HCT116 (cell line): ENCODE results near the gene SEMA4D. TPM values are rescaled to one million over a fixed set of nuclear protein-coding genes. Genes with fewer than 3 reads are reported as not detected.
"Not testable (repeated sequence)": the region's sequence is repeated elsewhere in the genome, so short reads cannot be mapped to it uniquely, and the experiment has no call there.

Experiments used
- ATAC-seq: fragments of 200-7000 bp; cut with Tn5 transposase; 2 replicates; pipeline ENCODE4 v1.9.1; 2020; ENCODE audit warnings: mild to moderate bottlenecking, moderate library complexity
- BruUV-seq: library from RNA; stranded (reverse); fragments of 400-500 nt; replicated peaks from 2 replicates; lab custom pipeline; 2021; lab: Mats Ljungman, UMichigan
- CTCF ChIA-PET: fragments of 300-600 bp; sonication (Branson Sonifier 250); formaldehyde crosslinking; loops from one replicate; lab custom pipeline; 2021; ENCODE audit warnings: antibody characterized with exemption; lab: Charles Lee
- POLR2A ChIA-PET: fragments of 300-600, 350-600 bp; sonication (Branson Sonifier 250); formaldehyde crosslinking; loops from one replicate; lab custom pipeline; 2021; ENCODE audit warnings: antibody characterized with exemption; lab: Charles Lee
- RAD21 ChIA-PET, 2 experiments: fragments of 300-600 bp; sonication (Branson Sonifier 250); formaldehyde crosslinking; loops; one replicate each; lab custom pipeline; 2023; ENCODE audit warnings: low total read pairs in 2 of 2; ENCODE audit not compliant: uncharacterized antibody in 2 of 2, unreplicated experiment in 2 of 2, low non-redundant PET in 1 of 2; lab: Charles Lee
- DNase-seq: peaks from one replicate; pipeline ENCODE4 v3.0.0-alpha.2; 2010; ENCODE audit warnings: low read depth, low spot score
- H2AFZ ChIP-seq: fragments of 200-600 bp; shearing (Covaris generic), sonication (generic); 2 replicates; pipeline ENCODE4 v1.6.1; 2017; ENCODE audit warnings: low read depth, mixed run types, mixed read lengths, antibody characterized with exemption, low read length; ENCODE audit not compliant: poor library complexity, severe bottlenecking
- H3K27ac ChIP-seq: 2 replicates; pipeline ENCODE4 v1.5.1; 2012; ENCODE audit warnings: low read depth, low read length
- H3K27me3 ChIP-seq: fragments of 200-600 bp; sonication (generic); 2 replicates; pipeline ENCODE4 v1.6.1; 2016; ENCODE audit warnings: mixed run types, low read length, mixed read lengths; ENCODE audit not compliant: insufficient read depth
- H3K36me3 ChIP-seq, 2 experiments: fragments of 200-500 bp in 1 of 2; fragments of 200-600 bp in 1 of 2; sonication (Bioruptor generic) in 1 of 2; sonication (generic) in 1 of 2; 2 replicates each; pipeline versions ENCODE4 v1.5.1 to v1.6.1; 2014 to 2016; ENCODE audit warnings: low read length in 2 of 2, inconsistent platforms in 1 of 2, mixed read lengths in 1 of 2, mixed run types in 1 of 2; ENCODE audit not compliant: insufficient read depth in 2 of 2, control insufficient read depth in 1 of 2
- H3K4me1 ChIP-seq, 2 experiments: fragments of 200-600 bp in 1 of 2; sonication (generic) in 1 of 2; 2 replicates each; pipeline versions ENCODE4 v1.5.1 to v1.6.1; 2012 to 2017; ENCODE audit warnings: low read length in 2 of 2, inconsistent platforms in 1 of 2, mild to moderate bottlenecking in 1 of 2, mixed read lengths in 1 of 2, mixed run types in 1 of 2, moderate library complexity in 1 of 2; ENCODE audit not compliant: insufficient read depth in 2 of 2, control insufficient read depth in 1 of 2
- H3K4me2 ChIP-seq: fragments of 200-600 bp; sonication (generic); 2 replicates; pipeline ENCODE4 v1.6.1; 2017; ENCODE audit warnings: mixed run types, low read length, mixed read lengths
- H3K4me3 ChIP-seq, 2 experiments: fragments of 200-600 bp in 1 of 2; sonication (generic) in 1 of 2; replicated peaks in 1 of 2; 2 replicates each; pipeline ENCODE4 v1.5.1; 2011 to 2016; ENCODE audit warnings: low read length in 2 of 2, control low read depth in 1 of 2, low read depth in 1 of 2, mild to moderate bottlenecking in 1 of 2, mixed read lengths in 1 of 2, mixed run types in 1 of 2
- H3K79me2 ChIP-seq: fragments of 200-600 bp; sonication (generic); 2 replicates; pipeline ENCODE4 v1.6.1; 2017; ENCODE audit warnings: mild to moderate bottlenecking, mixed run types, low read length, moderate library complexity, mixed read lengths; ENCODE audit not compliant: insufficient read depth
- H3K9ac ChIP-seq: fragments of 200-600 bp; sonication (generic); 2 replicates; pipeline ENCODE4 v1.6.1; 2016; ENCODE audit warnings: low read length, mixed read lengths
- H3K9me2 ChIP-seq: fragments of 200-600 bp; sonication (generic), shearing (Covaris generic); 2 replicates; pipeline ENCODE4 v1.6.1; 2017; ENCODE audit warnings: mixed run types, mild to moderate bottlenecking, moderate library complexity; ENCODE audit not compliant: insufficient read depth
- H3K9me3 ChIP-seq, 2 experiments: fragments of 200-500 bp in 1 of 2; fragments of 200-600 bp in 1 of 2; sonication (Bioruptor generic) in 1 of 2; sonication (generic) in 1 of 2; 2 replicates each; pipeline ENCODE4 v1.6.1; 2014 to 2017; ENCODE audit warnings: low read length in 2 of 2, mixed read lengths in 2 of 2, inconsistent platforms in 1 of 2, low read depth in 1 of 2, mild to moderate bottlenecking in 1 of 2, mixed run types in 1 of 2, moderate library complexity in 1 of 2; ENCODE audit not compliant: control insufficient read depth in 1 of 2, insufficient read depth in 1 of 2
- H4K20me1 ChIP-seq: fragments of 200-600 bp; sonication (generic), shearing (Covaris generic); 2 replicates; pipeline ENCODE4 v1.6.1; 2017; ENCODE audit warnings: mixed run types, mild to moderate bottlenecking, moderate library complexity; ENCODE audit not compliant: insufficient read depth
- ATF3 ChIP-seq: IDR thresholded peaks from 2 replicates; pipeline ENCODE4 v1.6.1; 2012
- CBX3 ChIP-seq: IDR thresholded peaks from 2 replicates; pipeline ENCODE4 v1.6.1; 2012; ENCODE audit warnings: low read depth
- CEBPB ChIP-seq: IDR thresholded peaks from 2 replicates; pipeline ENCODE4 v1.6.1; 2012; ENCODE audit warnings: low read depth
- EGR1 ChIP-seq: IDR thresholded peaks from 2 replicates; pipeline ENCODE4 v1.6.1; 2012; ENCODE audit warnings: low read depth
- ELF1 ChIP-seq: IDR thresholded peaks from 2 replicates; pipeline ENCODE4 v1.6.1; 2012; ENCODE audit warnings: low read depth, borderline replicate concordance
- EZH2phosphoT487 ChIP-seq: fragments of 200-600 bp; IDR thresholded peaks from 2 replicates; pipeline ENCODE4 v1.6.1; 2018; ENCODE audit warnings: antibody characterized with exemption, borderline replicate concordance
- JUND ChIP-seq: IDR thresholded peaks from 2 replicates; pipeline ENCODE4 v1.6.1; 2012
- MAX ChIP-seq: IDR thresholded peaks from 2 replicates; pipeline ENCODE4 v1.6.1; 2012
- POLR2A ChIP-seq: IDR thresholded peaks from 2 replicates; pipeline ENCODE4 v1.7.0; 2011; ENCODE audit warnings: borderline replicate concordance; ENCODE audit not compliant: insufficient read depth, insufficient read length; ENCODE audit errors: extremely low read depth
- SIN3A ChIP-seq: IDR thresholded peaks from 2 replicates; pipeline ENCODE4 v1.6.1; 2012; ENCODE audit warnings: low read depth
- SRF ChIP-seq: IDR thresholded peaks from 2 replicates; pipeline ENCODE4 v1.6.1; 2012; ENCODE audit warnings: low read depth
- TCF7L2 ChIP-seq: IDR thresholded peaks from 2 replicates; pipeline ENCODE4 v1.7.0; 2011; ENCODE audit warnings: borderline replicate concordance, inconsistent platforms; ENCODE audit not compliant: insufficient read depth, insufficient read length; ENCODE audit errors: extremely low read depth
- ZBTB33 ChIP-seq: IDR thresholded peaks from 2 replicates; pipeline ENCODE4 v1.6.1; 2011; ENCODE audit warnings: mild to moderate bottlenecking, low read length, moderate library complexity; ENCODE audit not compliant: insufficient replicate concordance; ENCODE audit errors: extremely low read depth
- ZFX ChIP-seq: fragments of 450-650 bp; IDR thresholded peaks from 2 replicates; pipeline ENCODE4 v1.6.1; 2017
- intact Hi-C: fragments of 100-400 bp; cut with micrococcal nuclease; formaldehyde crosslinking; loops from 2 replicates; pipeline ENCODE4 v1.10.0; 2022
- total RNA-seq: library from RNA; stranded (reverse); gene quantifications from one replicate; pipeline ENCODE4 v1.2.1, GENCODE V29; 2021; ENCODE audit not compliant: unreplicated experiment

SEMA4D gene
- total RNA-seq, 1 experiment from 2014 or later, result 32.0 TPM

- ChIA-PET POLR2A (no interaction called here), CTCF (no interaction called here), RAD21 (no interaction called here)
- H3K27ac ChIP-seq, result no peak overlapping the region
- ATAC-seq (no peak), DNase-seq (no peak)
- H3K27me3 ChIP-seq, result no peaks in the 10 kb centered on the region
- H3K9me2 ChIP-seq, result no peaks in the 10 kb centered on the region
- H3K36me3 ChIP-seq, result no peaks in the 10 kb centered on the region
- intact Hi-C loops, result no loop called here
- H3K79me2 ChIP-seq, result peaks cover 8% of the 10 kb centered on the region; the same call in 1 of the 2 replicates
- H3K9ac ChIP-seq, result no peak overlapping the region
- no peak overlapping the region for H2AFZ ChIP-seq
- no peak overlapping the region for H3K4me3 ChIP-seq
- no peak overlapping the region for H3K4me2 ChIP-seq
- BruUV-seq, result no TSS peak
- no peaks in the 10 kb centered on the region for H4K20me1 ChIP-seq
- TF ChIP-seq SRF, result no peak
- no peak for TF ChIP-seq ELF1
- TF ChIP-seq SIN3A, result no peak
- no peak for TF ChIP-seq MAX
- TF ChIP-seq ZBTB33, result no peak
- TF ChIP-seq CBX3, result no peak
- no peak for TF ChIP-seq EZH2phosphoT487
- TF ChIP-seq ZFX, result no peak
- TF ChIP-seq CEBPB, result no peak
- no peak for TF ChIP-seq JUND
- TF ChIP-seq EGR1, result no peak
- TF ChIP-seq ATF3, result no peak
- TF ChIP-seq POLR2A, result no peak
- TF ChIP-seq TCF7L2, result no peak
- no peaks in the 10 kb centered on the region for H3K4me1 ChIP-seq
- H3K9me3 ChIP-seq, result no peaks in the 10 kb centered on the region
These were observed 24.0 kb downstream of the SEMA4D start for GRCh38 chr9:89473762-89474469.

- H3K9me2 ChIP-seq, POLR2A ChIA-PET, H3K4me3 ChIP-seq, CTCF ChIA-PET, RAD21 ChIA-PET, ATAC-seq, DNase-seq, H3K27me3 ChIP-seq, H3K27ac ChIP-seq, H3K9me3 ChIP-seq, intact Hi-C loops, H4K20me1 ChIP-seq, H3K36me3 ChIP-seq, H3K4me2 ChIP-seq, H3K4me1 ChIP-seq, H3K9ac ChIP-seq, BruUV-seq, H2AFZ ChIP-seq: not testable (repeated sequence)
- H3K79me2 ChIP-seq, result peaks cover 14% of the 10 kb centered on the region; the same call in 1 of the 2 replicates
These were observed 26.1 kb downstream of the SEMA4D start for GRCh38 chr9:89471796-89472320.
